GM18526 (cell line): ENCODE measurements around the gene B3GALT5.

ENCODE experiments used
- POLR2A ChIP-seq: IDR thresholded peaks from 3 replicates; pipeline ENCODE4 v1.6.1; 2011; ENCODE audit not compliant: insufficient read length; ENCODE audit errors: extremely low read depth

Gene B3GALT5

GRCh38 chr21:39631842-39632562 lies 19.3 kb downstream of the B3GALT5 start:
- TF ChIP-seq POLR2A = no peak

DNA sequence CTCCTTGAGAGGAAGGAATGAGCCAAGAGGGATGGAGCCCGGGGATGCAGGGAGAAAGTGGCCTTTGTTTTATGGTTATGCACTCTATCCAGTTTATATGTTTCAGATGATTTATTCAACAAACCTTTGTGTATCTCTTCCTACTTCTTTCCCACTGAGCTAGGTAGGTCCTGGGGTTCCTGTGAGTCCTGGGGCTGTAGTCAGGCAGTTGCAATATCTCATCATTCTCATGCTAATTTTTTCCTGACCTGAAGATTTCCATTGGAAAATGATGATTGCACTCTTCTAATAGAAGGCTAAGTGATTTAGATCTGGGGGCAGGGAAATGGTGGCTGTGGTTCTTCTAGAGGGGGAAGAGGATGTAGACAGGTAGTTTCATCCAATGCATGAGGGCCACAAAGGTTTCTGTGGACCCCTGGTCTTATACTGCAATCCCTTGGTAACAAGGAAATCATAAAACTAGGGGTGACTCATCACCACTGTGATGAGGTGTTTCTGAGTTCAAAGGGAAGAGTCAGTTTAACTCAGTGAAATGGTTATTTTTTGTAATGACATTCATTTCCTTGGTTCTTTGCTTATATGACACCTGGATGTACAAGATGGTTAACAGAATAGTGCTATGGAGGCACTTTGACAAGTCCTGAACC lies 20.2 kb downstream of the B3GALT5 start:
- TF ChIP-seq POLR2A = no peak

DNA sequence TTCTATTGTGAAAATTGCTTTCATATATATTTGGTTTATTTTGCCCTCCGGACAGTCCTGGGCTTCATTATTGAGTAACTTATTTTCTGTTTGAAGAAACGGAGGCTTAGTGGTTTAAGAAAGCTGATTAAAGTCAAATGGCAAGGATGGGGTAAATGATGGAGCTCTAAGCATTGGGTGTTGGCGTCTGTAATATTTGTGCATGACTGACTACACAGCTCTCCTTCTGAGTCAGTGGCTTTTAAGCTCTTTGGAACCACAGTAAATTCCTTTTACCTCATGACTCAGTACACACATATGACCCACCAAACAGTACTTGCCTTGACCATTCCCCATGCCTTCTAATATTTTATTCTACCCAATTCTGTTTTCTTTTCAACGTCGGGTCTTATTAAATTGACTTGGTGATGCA lies 21.0 kb downstream of the B3GALT5 start:
- no peak for TF ChIP-seq POLR2A

DNA sequence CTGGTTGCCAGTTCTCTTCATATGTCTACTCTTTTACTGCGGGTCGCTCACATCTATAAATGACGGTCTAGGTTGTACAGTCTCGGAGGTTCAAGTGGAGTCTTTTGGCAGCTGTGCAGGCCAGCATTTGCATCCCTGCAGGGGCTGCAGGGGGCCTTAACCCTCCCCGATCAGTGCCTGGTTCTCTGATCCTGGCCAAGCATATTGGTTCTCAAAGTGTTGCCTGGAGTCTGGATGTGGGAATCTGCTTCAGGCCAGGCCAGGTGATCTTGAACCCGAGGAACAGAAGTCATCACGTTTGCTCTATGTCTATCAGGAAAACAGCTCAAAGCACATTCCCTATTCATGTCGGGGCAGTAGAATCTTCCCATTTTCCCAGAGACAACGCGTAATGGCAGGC lies 21.8 kb downstream of the B3GALT5 start:
- no peak for TF ChIP-seq POLR2A

- TF ChIP-seq POLR2A = no peak
Measured at GRCh38 chr21:39637197-39637970, 24.6 kb downstream of the B3GALT5 start.

- no peak for TF ChIP-seq POLR2A
Measured at GRCh38 chr21:39637971-39638240, 25.2 kb downstream of the B3GALT5 start.

- no peak for TF ChIP-seq POLR2A
Measured at GRCh38 chr21:39638281-39638680, 25.5 kb downstream of the B3GALT5 start.

DNA sequence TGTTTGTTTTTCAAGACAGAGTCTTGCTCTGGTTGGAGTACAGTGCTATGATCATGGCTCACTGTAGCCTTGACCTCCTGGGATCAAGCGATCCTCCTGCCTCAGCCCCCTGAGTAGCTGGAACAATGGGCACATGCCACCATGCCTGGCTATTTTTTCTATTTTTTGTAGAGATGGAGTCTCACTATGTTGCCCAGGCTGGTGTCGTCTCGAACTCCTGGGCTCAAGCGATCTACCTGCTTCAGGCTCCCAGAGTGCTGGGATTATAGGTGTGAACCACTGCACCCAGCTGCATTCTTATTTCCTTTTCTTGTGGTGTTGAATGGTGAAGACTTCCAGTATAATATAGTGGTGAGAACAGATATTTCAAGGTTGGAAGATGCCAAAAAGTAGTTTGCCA lies 28.0 kb downstream of the B3GALT5 start:
- TF ChIP-seq POLR2A = no peak

DNA sequence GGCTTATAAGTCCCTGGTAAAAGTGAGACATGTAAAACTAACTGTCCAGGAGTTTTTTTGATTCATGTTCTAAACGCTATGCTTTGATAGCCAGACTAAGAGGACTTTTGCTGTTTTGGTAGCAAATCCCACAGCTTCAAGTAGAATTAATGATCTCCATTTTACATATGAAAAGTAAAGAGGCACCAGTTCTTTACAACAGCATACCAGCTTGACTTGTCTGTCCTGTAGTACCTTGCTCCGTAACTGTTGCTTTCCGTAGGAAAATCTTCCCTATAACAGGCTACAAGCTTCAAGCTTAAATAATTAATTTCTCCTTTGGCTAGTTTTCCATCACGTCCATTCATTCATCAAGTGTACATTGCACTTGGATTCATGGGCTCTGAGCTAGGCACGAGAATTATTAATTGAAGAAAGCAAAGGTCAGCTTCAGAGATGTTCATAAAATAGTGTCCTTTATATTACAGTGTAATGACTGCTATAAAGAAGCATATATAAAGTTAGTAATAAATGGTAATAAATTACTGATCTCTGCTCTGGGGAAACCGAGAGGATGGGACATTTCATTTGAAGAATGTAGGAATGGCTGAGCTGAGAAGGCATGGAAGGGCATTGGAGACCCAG lies 29.2 kb downstream of the B3GALT5 start:
- TF ChIP-seq POLR2A = no peak

DNA sequence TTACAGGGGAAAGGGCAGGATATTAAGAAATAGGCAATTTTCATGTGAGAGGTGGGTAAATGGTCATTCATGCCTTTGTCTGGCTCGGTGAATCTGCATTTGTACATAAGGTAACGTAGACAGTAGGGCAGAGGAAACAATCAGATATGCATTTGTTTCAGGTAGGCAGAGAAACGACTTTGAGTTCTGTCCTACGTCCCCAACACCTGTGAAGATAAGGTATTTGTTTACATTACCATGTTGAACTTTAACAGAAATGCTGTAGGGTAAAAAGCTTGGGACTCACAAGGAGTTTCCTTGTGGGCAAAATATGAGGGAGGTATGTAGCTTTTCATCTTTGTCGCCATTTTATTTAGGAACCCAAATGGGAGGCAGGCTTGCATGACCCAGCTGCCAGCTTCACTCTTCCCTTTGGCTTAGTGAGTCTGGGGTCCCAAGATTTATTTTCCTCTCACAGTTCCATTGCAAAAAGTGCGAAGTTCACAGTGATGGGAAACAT lies 31.4 kb downstream of the B3GALT5 start:
- no peak for TF ChIP-seq POLR2A

- no peak for TF ChIP-seq POLR2A
Measured at GRCh38 chr21:39645331-39645730, 32.6 kb downstream of the B3GALT5 start.

DNA sequence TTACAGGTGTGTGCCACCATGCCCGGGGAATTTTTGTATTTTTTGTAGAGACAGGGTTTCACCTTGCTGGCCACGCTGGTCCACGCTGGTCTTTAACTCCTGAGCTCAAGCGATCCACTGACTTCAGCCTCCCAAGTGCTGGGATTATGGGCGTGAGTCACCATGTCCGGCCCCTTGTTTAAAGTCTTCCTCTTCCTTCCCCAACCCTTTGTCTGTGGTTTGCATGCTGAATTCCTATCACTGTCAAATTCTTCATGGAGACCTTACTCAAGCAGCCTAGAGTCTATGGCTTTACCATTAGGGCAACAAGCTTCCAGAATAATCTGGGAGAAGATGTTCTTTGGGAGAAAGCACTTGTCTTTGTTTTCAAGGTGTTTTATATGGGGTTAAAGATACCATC lies 34.7 kb downstream of the B3GALT5 start:
- no peak for TF ChIP-seq POLR2A

GRCh38 chr21:39648879-39649278 lies 36.1 kb downstream of the B3GALT5 start:
- no peak for TF ChIP-seq POLR2A

- TF ChIP-seq POLR2A = no peak
Measured at GRCh38 chr21:39649526-39649925, 36.8 kb downstream of the B3GALT5 start.

GRCh38 chr21:39650306-39650705 lies 37.6 kb downstream of the B3GALT5 start:
- no peak for TF ChIP-seq POLR2A

DNA sequence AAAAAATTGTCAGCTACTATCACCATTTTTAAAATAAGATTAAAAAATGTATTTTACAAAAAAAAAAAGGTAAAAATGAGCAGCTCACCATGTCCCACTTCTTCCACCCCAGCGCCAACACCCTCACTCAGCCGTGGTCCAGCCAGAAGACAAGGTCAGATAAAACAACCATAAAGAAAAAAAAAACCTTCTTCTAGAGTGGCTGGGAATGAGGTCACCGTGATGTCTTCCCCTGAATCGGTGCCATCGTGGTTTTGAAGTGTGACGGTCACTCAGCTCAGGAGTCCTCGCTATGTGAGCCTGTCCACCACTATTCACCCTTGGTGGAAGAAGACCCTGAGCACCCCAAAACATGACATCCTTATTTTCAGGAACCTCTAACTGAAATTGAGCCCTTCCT lies 38.1 kb downstream of the B3GALT5 start:
- TF ChIP-seq POLR2A = no peak
